ENCODE results near the gene CYTH1. TPM values are rescaled to one million over a fixed set of nuclear protein-coding genes. Genes with fewer than 3 reads are reported as not detected.

CYTH1 gene, protein sequence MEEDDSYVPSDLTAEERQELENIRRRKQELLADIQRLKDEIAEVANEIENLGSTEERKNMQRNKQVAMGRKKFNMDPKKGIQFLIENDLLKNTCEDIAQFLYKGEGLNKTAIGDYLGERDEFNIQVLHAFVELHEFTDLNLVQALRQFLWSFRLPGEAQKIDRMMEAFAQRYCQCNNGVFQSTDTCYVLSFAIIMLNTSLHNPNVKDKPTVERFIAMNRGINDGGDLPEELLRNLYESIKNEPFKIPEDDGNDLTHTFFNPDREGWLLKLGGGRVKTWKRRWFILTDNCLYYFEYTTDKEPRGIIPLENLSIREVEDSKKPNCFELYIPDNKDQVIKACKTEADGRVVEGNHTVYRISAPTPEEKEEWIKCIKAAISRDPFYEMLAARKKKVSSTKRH
- 14.6 and 14.8 TPM in 2 replicates for total RNA-seq (2014; rRNA removed; shearing (Covaris generic))

- no peak for DNase-seq (ENCODE audit: low read depth)
Measured at GRCh38 chr17:78781893-78782304, at the start of gene CYTH1. Gene CYTH1, minus strand, starts transcription at chr17:78782273. Its CDS starts 50 bp downstream, at chr17:78782223.

- DNase-seq (ENCODE audit: low read depth) = no peak
Measured at GRCh38 chr17:78829477-78829876, 47.4 kb upstream of the CYTH1 start.

DNA sequence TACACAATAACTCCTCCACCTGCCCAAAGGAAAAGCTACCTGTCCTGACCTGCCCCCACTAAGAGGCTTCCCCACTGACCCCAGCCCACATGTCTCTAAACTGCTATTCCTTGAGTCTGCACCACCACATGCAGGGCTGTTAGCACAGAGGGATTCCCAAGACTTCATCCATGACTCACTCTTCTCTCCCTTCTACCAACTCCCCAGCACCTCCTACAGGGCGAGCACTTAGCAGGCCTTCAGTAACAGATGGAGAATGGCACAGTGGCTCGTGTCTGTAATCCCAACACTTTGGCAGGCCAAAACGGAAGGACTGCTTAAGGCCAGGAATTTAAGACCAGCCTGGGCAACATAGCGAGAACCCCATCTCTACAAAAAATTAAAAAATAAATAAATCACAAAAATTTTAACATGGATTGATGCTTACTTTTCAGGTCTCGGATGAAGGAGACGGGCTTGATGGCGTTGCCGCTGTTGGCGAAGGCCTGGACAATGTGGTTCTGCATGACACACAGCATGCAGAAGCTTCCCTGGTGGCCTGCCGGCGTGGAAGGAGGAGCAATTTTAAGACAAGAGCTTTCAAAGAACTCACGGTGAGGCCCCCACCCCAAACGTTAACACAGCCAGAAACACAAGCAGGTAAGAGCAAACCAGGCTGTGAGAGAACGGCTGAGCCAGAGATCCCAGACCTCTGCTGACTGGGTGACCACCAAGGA is 46.6 kb upstream of the CYTH1 start:
- DNase-seq (ENCODE audit: low read depth) = peak; percentile 44

DNA sequence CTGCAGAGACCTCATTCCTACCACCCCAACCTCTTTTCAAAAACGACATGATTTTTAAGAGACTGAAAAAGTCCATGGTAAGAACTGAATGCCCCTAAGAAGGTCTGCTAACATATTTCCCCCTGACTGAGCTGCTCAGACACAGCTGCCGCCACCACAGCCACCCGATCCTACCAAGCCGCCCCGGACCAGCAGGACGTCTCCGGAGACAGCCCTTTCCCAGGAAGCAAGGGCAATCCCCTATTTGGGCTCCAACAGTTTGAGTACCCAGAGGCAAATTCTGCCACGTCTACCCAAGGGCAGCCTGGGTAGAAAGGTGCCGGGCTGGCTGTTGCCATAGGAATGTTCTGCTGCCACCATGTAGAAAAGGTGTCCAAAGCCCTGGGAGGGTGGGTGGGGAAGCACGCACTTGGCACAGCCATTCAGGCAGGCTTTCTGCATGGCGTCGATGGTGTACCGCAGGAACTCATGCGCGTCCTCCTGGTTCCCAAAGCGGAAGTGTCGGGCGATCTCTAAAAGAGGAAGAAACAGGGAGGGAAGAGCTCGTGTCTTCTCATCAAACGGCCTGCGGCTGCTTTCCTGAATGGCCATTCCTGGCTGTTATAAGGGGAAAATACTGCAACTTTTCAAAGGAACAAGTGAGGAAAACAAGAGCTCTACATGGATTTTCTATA is 44.9 kb upstream of the CYTH1 start:
- DNase-seq (ENCODE audit: low read depth) = no peak

DNA sequence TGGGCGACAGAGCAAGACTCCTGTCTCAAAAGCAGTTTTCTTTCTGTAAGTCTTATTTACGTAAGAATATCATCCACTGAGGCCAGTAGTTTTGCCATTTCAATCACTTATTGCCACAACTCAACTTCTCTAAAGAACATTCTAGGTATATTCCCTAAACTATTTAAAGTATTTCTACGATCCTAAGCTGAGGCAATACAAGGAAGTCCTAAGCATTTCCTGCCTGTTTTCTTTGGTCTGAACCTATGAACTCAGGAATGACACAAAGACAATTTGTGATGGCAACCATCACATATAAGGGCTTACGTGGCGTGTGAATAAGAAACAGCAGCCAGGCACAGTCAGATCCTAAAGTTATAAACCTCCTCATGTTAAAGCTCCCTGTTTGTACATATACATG is 44.3 kb upstream of the CYTH1 start:
- DNase-seq (ENCODE audit: low read depth) = no peak

- no peak for DNase-seq (ENCODE audit: low read depth)
Measured at GRCh38 chr17:78825696-78826095, 43.6 kb upstream of the CYTH1 start.

GRCh38 chr17:78824240-78824639 is 42.2 kb upstream of the CYTH1 start:
- DNase-seq (ENCODE audit: low read depth) = no peak

DNA sequence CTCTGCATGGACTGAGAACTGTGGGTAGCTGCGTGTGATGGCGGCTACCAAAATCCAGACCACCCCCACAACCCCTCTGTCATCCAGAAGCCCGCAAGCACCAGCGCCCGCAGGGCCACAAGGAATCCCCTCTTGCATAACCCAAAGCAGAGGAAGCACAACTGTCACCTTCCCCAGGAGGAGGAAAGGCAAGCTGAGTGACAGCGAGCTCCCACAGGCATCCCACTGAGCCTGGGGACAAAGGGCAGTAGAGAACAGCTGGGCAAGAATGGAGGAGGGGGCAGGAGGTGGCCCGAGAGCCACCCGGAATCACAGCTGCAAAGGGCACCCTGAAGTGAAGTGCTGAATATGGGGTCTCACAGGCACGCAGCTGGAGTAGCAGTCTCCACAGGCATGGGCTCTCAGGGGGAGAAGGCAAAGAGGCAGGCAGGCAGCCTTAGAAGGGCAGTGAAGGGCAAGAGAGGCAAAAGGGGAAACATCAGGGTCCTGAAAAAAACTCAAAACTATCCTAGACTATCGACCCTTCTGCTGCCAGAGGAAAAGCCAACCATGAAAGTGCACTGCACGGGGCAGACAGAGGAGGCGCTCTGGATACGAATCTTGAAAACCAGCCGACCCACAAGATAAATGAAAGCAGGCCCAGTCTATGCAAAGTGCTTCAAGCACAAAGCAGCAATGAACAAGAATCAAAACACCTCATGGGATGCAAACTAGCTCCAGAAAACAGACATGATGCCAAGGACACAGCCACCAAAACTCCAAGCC is 41.4 kb upstream of the CYTH1 start:
- no peak for DNase-seq (ENCODE audit: low read depth)

GRCh38 chr17:78822552-78822951 is 40.5 kb upstream of the CYTH1 start:
- peak; percentile 97 for DNase-seq (ENCODE audit: low read depth)

GRCh38 chr17:78821961-78822360 is 39.9 kb upstream of the CYTH1 start:
- no peak for DNase-seq (ENCODE audit: low read depth)

DNA sequence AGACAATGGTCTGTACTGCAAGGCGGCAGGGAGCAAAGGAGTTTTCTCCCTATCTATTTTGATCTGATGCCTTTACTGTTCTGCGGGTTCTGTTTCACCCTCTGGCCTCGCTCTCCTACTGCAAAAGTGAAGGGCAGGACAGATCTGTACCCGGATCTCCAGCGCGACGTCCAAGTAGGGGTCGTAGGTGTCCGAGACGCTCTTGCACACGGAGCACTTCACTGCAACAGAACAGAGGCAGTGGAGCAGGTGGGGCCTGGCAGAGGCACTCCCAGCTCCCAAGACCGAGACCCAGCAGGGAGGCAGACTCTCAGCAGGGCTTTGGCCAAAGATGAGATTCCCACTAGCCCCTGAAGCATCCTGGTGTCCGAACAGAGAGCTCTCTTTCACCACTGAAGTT is 38.8 kb upstream of the CYTH1 start:
- no peak for DNase-seq (ENCODE audit: low read depth)

DNA sequence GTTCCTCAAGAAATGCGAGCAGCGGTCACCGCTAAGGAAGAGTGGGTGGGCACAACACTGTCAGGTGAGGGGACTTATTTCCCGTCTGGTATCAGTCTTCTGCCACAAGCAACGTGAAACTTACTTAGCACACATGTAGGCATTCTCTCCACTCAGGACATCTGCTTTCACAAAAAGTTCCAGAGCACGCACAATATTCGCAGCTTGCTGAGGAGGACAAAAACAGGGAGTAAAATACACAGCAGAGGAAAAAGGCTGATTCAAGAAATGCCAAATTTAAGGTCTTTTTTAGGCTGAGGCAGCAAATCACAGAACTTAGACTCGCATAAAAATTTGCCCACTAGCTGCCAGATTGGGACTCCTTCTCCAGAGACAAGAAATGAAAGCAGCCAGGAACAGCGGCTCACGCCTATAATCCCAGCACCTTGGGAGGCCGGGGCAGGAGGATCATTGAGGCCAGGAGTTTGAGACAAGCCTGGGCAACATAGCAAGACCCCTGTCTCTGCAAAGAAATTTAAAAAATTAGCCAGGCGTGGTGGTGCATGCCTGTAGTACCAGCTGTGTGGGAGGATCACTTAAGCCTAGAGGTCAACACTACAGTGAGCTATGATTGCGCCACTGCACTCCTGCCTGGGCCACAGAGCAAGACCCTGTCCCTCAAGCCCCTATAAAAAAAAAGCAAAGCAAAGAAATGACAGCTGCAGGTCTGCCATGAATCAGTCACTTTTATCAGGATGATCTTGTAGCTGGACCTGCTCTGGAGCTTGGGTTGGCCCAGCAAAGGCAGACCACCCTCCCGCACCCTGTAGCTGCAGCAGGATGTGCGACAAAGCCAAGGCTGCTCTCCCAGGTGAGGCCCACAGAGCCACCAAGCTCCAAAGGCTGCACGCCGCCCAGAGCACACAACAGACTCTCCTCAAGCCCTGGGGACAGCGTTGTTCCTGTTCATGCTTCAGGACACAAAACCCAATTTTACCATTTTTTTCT is 38.0 kb upstream of the CYTH1 start:
- DNase-seq (ENCODE audit: low read depth) = no peak

GRCh38 chr17:78819402-78819801 is 37.3 kb upstream of the CYTH1 start:
- no peak for DNase-seq (ENCODE audit: low read depth)

DNA sequence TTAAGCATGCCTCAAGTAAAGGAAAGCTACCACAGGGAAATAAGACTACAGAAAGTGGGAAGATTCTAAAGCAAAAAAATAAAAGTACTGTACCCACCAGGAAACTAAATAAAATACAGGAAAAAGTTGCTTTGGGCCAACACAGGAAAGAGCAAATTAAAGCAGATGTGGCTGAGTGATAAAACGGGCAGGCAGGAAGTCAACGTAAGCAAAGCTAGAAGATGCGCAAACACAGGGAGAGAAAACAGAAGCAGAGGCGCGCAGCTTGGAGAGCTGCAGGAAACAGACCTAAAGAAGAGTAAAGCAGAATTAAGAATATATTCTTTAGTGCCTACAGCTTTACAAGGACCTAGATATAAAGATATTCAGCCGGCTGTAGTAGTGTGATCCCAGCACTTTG is 36.9 kb upstream of the CYTH1 start:
- no peak for DNase-seq (ENCODE audit: low read depth)

GRCh38 chr17:78818152-78818846 is 36.2 kb upstream of the CYTH1 start:
- no peak for DNase-seq (ENCODE audit: low read depth)

GRCh38 chr17:78817123-78817522 is 35.0 kb upstream of the CYTH1 start:
- no peak for DNase-seq (ENCODE audit: low read depth)

GRCh38 chr17:78815696-78816095 is 33.6 kb upstream of the CYTH1 start:
- DNase-seq (ENCODE audit: low read depth) = no peak

- no peak for DNase-seq (ENCODE audit: low read depth)
Measured at GRCh38 chr17:78812855-78813254, 30.8 kb upstream of the CYTH1 start.

DNA sequence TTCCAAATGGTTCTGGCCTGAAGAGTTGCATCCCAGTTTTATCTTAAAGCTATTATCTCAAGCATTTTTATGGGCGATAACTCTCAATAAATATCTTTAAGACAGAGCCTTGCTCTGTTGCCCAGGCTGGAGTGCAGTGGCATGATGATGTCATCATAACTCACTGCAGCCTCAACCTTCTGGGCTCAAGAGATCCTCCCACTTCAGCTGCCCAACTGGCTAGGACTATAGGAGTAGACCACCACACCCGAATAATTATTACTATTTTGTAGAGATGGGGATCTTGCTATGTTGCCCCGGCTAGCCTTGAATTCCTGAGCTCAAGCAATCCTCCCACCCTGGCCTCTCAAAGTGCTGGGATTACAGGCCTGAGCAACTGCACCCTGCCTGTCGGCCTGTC is 26.1 kb upstream of the CYTH1 start:
- DNase-seq (ENCODE audit: low read depth) = peak; percentile 12

- no peak for DNase-seq (ENCODE audit: low read depth)
Measured at GRCh38 chr17:78806451-78806850, 24.4 kb upstream of the CYTH1 start.
